ENCODE data around the gene EHF. TPM values are rescaled to one million over a fixed set of nuclear protein-coding genes. Genes with fewer than 3 reads are reported as not detected.

Gene EHF
- polyA plus RNA-seq, 1 of the 3 experiments (the other 2 are of a cell fraction), result not detected

DNA sequence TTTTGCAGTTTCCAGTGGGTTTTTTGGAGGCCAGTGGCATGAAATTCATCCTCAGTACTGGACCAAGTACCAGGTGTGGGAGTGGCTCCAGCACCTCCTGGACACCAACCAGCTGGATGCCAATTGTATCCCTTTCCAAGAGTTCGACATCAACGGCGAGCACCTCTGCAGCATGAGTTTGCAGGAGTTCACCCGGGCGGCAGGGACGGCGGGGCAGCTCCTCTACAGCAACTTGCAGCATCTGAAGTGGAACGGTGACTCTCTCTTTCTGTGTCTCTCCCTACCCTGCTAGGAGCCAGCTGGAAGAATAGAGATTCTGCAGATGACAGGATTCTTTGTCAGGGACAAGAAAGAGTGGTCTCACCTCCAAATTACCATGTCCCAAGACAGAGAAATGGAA is 25.5 kb downstream of the EHF start:
- DNase-seq, result no peak
- no peak for TF ChIP-seq EP300 (IDR thresholded peaks at IDR 0.05; ENCODE audit: borderline replicate concordance in 1 of 2, low read depth in 1 of 2, low read length in 1 of 2)
- TF ChIP-seq, protein P1, sequence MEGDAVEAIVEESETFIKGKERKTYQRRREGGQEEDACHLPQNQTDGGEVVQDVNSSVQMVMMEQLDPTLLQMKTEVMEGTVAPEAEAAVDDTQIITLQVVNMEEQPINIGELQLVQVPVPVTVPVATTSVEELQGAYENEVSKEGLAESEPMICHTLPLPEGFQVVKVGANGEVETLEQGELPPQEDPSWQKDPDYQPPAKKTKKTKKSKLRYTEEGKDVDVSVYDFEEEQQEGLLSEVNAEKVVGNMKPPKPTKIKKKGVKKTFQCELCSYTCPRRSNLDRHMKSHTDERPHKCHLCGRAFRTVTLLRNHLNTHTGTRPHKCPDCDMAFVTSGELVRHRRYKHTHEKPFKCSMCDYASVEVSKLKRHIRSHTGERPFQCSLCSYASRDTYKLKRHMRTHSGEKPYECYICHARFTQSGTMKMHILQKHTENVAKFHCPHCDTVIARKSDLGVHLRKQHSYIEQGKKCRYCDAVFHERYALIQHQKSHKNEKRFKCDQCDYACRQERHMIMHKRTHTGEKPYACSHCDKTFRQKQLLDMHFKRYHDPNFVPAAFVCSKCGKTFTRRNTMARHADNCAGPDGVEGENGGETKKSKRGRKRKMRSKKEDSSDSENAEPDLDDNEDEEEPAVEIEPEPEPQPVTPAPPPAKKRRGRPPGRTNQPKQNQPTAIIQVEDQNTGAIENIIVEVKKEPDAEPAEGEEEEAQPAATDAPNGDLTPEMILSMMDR (IDR thresholded peaks at IDR 0.05), result no peak
- TF ChIP-seq, protein P2, sequence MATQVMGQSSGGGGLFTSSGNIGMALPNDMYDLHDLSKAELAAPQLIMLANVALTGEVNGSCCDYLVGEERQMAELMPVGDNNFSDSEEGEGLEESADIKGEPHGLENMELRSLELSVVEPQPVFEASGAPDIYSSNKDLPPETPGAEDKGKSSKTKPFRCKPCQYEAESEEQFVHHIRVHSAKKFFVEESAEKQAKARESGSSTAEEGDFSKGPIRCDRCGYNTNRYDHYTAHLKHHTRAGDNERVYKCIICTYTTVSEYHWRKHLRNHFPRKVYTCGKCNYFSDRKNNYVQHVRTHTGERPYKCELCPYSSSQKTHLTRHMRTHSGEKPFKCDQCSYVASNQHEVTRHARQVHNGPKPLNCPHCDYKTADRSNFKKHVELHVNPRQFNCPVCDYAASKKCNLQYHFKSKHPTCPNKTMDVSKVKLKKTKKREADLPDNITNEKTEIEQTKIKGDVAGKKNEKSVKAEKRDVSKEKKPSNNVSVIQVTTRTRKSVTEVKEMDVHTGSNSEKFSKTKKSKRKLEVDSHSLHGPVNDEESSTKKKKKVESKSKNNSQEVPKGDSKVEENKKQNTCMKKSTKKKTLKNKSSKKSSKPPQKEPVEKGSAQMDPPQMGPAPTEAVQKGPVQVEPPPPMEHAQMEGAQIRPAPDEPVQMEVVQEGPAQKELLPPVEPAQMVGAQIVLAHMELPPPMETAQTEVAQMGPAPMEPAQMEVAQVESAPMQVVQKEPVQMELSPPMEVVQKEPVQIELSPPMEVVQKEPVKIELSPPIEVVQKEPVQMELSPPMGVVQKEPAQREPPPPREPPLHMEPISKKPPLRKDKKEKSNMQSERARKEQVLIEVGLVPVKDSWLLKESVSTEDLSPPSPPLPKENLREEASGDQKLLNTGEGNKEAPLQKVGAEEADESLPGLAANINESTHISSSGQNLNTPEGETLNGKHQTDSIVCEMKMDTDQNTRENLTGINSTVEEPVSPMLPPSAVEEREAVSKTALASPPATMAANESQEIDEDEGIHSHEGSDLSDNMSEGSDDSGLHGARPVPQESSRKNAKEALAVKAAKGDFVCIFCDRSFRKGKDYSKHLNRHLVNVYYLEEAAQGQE (IDR thresholded peaks at IDR 0.05; ENCODE audit: low read depth, low read length), result no peak
- CTCF ChIA-PET, result interaction anchor here (1.7 kb wide), 1 partner anchor 26 kb away, joined by 4 read pairs; no protein-coding TSS in a partner anchor
- Histone ChIP-seq H3K36me3 (replicated peaks in 1 of 2; ENCODE audit: control insufficient read depth in 1 of 2, insufficient read depth in 2 of 2, low read length in 1 of 2) (no peaks in the 10 kb centered on the region), H3K79me2 (ENCODE audit: insufficient read depth) (no peaks in the 10 kb centered on the region), H3K9me3 (no peaks in the 10 kb centered on the region), H3K9ac (no peak overlapping the region), H4K20me1 (ENCODE audit: insufficient read depth) (no peaks in the 10 kb centered on the region), H3K27ac (ENCODE audit: low read depth in 2 of 2, low read length in 1 of 2) (no peak overlapping the region), H3K4me3 (ENCODE audit: low read depth in 2 of 2, low read length in 1 of 2) (no peak overlapping the region), H3K4me1 (ENCODE audit: control insufficient read depth in 1 of 2, insufficient read depth in 2 of 2, low read depth in 1 of 2, low read length in 1 of 2) (peaks cover 0 to 2% of the 10 kb centered on the region in 2 experiments; a peak in 1 of 4 replicates), H3K4me2 (no peak overlapping the region), H3K9me2 (no peaks in the 10 kb centered on the region), H3K27me3 (ENCODE audit: insufficient read depth) (no peaks in the 10 kb centered on the region), H3F3A (replicated peaks; ENCODE audit: insufficient read depth) (no peaks in the 10 kb centered on the region), H2AFZ (ENCODE audit: low read depth) (no peak overlapping the region)
- 80% methylated on average over 8 of the region's 8 CpGs for whole genome bisulfite sequencing (ENCODE audit: low lambda C conversion rate)
- POLR2A ChIA-PET, result no interaction called here

DNA sequence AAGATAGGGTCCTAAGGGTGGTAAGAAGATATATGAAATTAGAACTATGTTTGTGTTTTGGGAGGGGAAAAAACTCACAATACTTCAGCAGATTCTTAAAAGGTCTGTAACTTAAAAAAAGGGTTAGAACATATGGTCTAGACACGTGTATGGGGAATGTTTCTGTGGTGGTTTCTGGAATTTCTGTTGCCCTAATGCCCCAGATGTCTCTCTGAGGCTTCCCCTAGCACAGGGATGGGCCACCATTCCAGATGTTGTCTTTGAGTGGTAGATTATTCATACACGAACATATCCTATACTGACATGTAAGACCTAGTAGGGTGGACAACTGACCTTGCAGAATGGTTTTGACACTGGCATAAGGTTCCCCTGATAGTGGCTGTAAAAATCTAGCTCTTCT is 26.2 kb downstream of the EHF start:
- no peak for DNase-seq
- Histone ChIP-seq H2AFZ (ENCODE audit: low read depth) (no peak overlapping the region), H3K9me3 (no peaks in the 10 kb centered on the region), H3K36me3 (replicated peaks in 1 of 2; ENCODE audit: control insufficient read depth in 1 of 2, insufficient read depth in 2 of 2, low read length in 1 of 2) (no peaks in the 10 kb centered on the region), H3K4me2 (no peak overlapping the region), H3K79me2 (ENCODE audit: insufficient read depth) (no peaks in the 10 kb centered on the region), H4K20me1 (ENCODE audit: insufficient read depth) (no peaks in the 10 kb centered on the region), H3K9me2 (no peaks in the 10 kb centered on the region), H3K4me3 (ENCODE audit: low read depth in 2 of 2, low read length in 1 of 2) (no peak overlapping the region), H3K4me1 (ENCODE audit: control insufficient read depth in 1 of 2, insufficient read depth in 2 of 2, low read depth in 1 of 2, low read length in 1 of 2) (no peaks in the 10 kb centered on the region; a peak in 1 of 4 replicates), H3K9ac (no peak overlapping the region), H3K27me3 (ENCODE audit: insufficient read depth) (no peaks in the 10 kb centered on the region), H3K27ac (ENCODE audit: low read depth in 2 of 2, low read length in 1 of 2) (no peak overlapping the region), H3F3A (replicated peaks; ENCODE audit: insufficient read depth) (no peaks in the 10 kb centered on the region)
- POLR2A ChIA-PET, result no interaction called here
- TF ChIP-seq, protein P3, sequence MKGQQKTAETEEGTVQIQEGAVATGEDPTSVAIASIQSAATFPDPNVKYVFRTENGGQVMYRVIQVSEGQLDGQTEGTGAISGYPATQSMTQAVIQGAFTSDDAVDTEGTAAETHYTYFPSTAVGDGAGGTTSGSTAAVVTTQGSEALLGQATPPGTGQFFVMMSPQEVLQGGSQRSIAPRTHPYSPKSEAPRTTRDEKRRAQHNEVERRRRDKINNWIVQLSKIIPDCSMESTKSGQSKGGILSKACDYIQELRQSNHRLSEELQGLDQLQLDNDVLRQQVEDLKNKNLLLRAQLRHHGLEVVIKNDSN (IDR thresholded peaks at IDR 0.05; ENCODE audit: borderline replicate concordance, low read depth), result no peak
- TF ChIP-seq FOSL2 (IDR thresholded peaks at IDR 0.05; ENCODE audit: borderline replicate concordance, low read depth), result no peak
- TF ChIP-seq, protein P4, sequence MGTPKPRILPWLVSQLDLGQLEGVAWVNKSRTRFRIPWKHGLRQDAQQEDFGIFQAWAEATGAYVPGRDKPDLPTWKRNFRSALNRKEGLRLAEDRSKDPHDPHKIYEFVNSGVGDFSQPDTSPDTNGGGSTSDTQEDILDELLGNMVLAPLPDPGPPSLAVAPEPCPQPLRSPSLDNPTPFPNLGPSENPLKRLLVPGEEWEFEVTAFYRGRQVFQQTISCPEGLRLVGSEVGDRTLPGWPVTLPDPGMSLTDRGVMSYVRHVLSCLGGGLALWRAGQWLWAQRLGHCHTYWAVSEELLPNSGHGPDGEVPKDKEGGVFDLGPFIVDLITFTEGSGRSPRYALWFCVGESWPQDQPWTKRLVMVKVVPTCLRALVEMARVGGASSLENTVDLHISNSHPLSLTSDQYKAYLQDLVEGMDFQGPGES (IDR thresholded peaks at IDR 0.05; ENCODE audit: low read depth, low read length), result no peak
- no peak for TF ChIP-seq NRF1 (IDR thresholded peaks at IDR 0.05; ENCODE audit: low read depth, low read length)
- no peak for TF ChIP-seq RFX5 (IDR thresholded peaks at IDR 0.05; ENCODE audit: low read length)
- TF ChIP-seq YY1 (IDR thresholded peaks at IDR 0.05; ENCODE audit: low read depth), result no peak
- no peak for TF ChIP-seq MXI1 (IDR thresholded peaks at IDR 0.05; ENCODE audit: low read depth, low read length)
- TF ChIP-seq RCOR1 (IDR thresholded peaks at IDR 0.05; ENCODE audit: low read length), result no peak
- TF ChIP-seq EP300 (IDR thresholded peaks at IDR 0.05; ENCODE audit: borderline replicate concordance in 1 of 2, low read depth in 1 of 2, low read length in 1 of 2), result no peak
- TF ChIP-seq FOXM1 (IDR thresholded peaks at IDR 0.05; ENCODE audit: low read depth), result no peak
- TF ChIP-seq, protein P1 (IDR thresholded peaks at IDR 0.05), result no peak
- no peak for TF ChIP-seq CHD2 (IDR thresholded peaks at IDR 0.05; ENCODE audit: low read length, partially characterized antibody)
- TF ChIP-seq MEF2A (IDR thresholded peaks at IDR 0.05; ENCODE audit: borderline replicate concordance, low read depth), result no peak
- TF ChIP-seq GABPA (IDR thresholded peaks at IDR 0.05; ENCODE audit: low read depth), result no peak
- 49% methylated on average over 2 of the region's 2 CpGs for WGBS (ENCODE audit: low lambda C conversion rate)
- CTCF ChIA-PET, result interaction anchor here (1.7 kb wide), 1 partner anchor 25 kb away, joined by 4 read pairs; no protein-coding TSS in a partner anchor

Data from SK-N-SH (cell line).